SK-N-SH treated with all-trans-retinoic acid at 6 μM for 48 hours (cell line): ENCODE results near the gene INO80C.

ENCODE experiments used
- ATAC-seq: fragments of 200-7000 bp; cut with Tn5 transposase; 3 replicates; pipeline ENCODE4 v1.9.1; 2020; ENCODE audit warnings: mild to moderate bottlenecking, moderate library complexity
- ARNTL ChIP-seq: fragments of 450-650 bp; formaldehyde crosslinking; IDR thresholded peaks from 2 replicates; pipeline ENCODE4 v1.5.0; 2020; ENCODE audit warnings: low read depth, mild to moderate bottlenecking, moderate library complexity, borderline replicate concordance
- BACH2 ChIP-seq: fragments of 250-450 bp; sonication (Bioruptor Pico); IDR thresholded peaks from 2 replicates; pipeline ENCODE4 v1.9.0; 2021; ENCODE audit warnings: mild to moderate bottlenecking, borderline replicate concordance
- CREB5 ChIP-seq: fragments of 250-450 bp; sonication (Bioruptor Pico); IDR thresholded peaks from 2 replicates; pipeline ENCODE4 v1.5.1; 2020; ENCODE audit warnings: low read depth, mild to moderate bottlenecking, moderate library complexity
- CSDC2 ChIP-seq: fragments of 250-450 bp; sonication (Bioruptor Pico); IDR thresholded peaks from 2 replicates; pipeline ENCODE4 v1.5.0; 2020; ENCODE audit warnings: mild to moderate bottlenecking, moderate library complexity
- CSRNP3 ChIP-seq: fragments of 250-450 bp; sonication (Bioruptor Pico); IDR thresholded peaks from 2 replicates; pipeline ENCODE4 v1.5.1; 2021; ENCODE audit warnings: mild to moderate bottlenecking, moderate library complexity
- ESRRG ChIP-seq: fragments of 250-450 bp; sonication (Bioruptor Pico); IDR thresholded peaks from 2 replicates; pipeline ENCODE4 v1.6.1; 2021; ENCODE audit warnings: mild to moderate bottlenecking
- GLIS3 ChIP-seq: fragments of 250-450 bp; sonication (Bioruptor Pico); IDR thresholded peaks from 2 replicates; pipeline ENCODE4 v1.5.0; 2020; ENCODE audit warnings: mild to moderate bottlenecking, moderate library complexity
- OSR1 ChIP-seq: fragments of 250-450 bp; sonication (Bioruptor Pico); IDR thresholded peaks from 2 replicates; pipeline ENCODE4 v1.8.0; 2022; ENCODE audit warnings: moderate library complexity, mild to moderate bottlenecking, inconsistent platforms
- PATZ1 ChIP-seq: fragments of 250-450 bp; sonication (Bioruptor Pico); IDR thresholded peaks from 2 replicates; pipeline ENCODE4 v1.8.0; 2020; ENCODE audit warnings: mild to moderate bottlenecking, moderate library complexity, borderline replicate concordance
- PPARA ChIP-seq: fragments of 250-450 bp; sonication (Bioruptor Pico); IDR thresholded peaks from 2 replicates; pipeline ENCODE4 v1.5.0; 2020; ENCODE audit warnings: mild to moderate bottlenecking, borderline replicate concordance
- RARB ChIP-seq: fragments of 250-450 bp; sonication (Bioruptor Pico); IDR thresholded peaks from 2 replicates; pipeline ENCODE4 v1.8.0; 2021; ENCODE audit warnings: mild to moderate bottlenecking, moderate library complexity
- SNAI2 ChIP-seq: fragments of 250-450 bp; sonication (Bioruptor Pico); IDR thresholded peaks from 2 replicates; pipeline ENCODE4 v1.5.0; 2020; ENCODE audit warnings: mild to moderate bottlenecking, moderate library complexity
- TCF4 ChIP-seq: fragments of 250-450 bp; sonication (Bioruptor Pico); IDR thresholded peaks from 2 replicates; pipeline ENCODE4 v1.8.0; 2021; ENCODE audit warnings: mild to moderate bottlenecking, moderate library complexity, borderline replicate concordance
- TOX ChIP-seq: fragments of 250-450 bp; sonication (Bioruptor Pico); IDR thresholded peaks from 2 replicates; pipeline ENCODE4 v1.8.0; 2021; ENCODE audit warnings: mild to moderate bottlenecking, moderate library complexity, borderline replicate concordance
- ZC3H10 ChIP-seq: fragments of 250-450 bp; sonication (Bioruptor Pico); IDR thresholded peaks from 2 replicates; pipeline ENCODE4 v1.5.1; 2021; ENCODE audit warnings: mild to moderate bottlenecking, moderate library complexity
- ZFP3 ChIP-seq: fragments of 250-450 bp; sonication (Bioruptor Pico); IDR thresholded peaks from 2 replicates; pipeline ENCODE4 v1.5.0; 2020; ENCODE audit warnings: mild to moderate bottlenecking, moderate library complexity
- ZFP30 ChIP-seq: fragments of 450-650 bp; formaldehyde crosslinking; IDR thresholded peaks from 2 replicates; pipeline ENCODE4 v1.5.0; 2022; ENCODE audit warnings: mild to moderate bottlenecking, moderate library complexity
- ZNF565 ChIP-seq: fragments of 450-650 bp; formaldehyde crosslinking; conservative IDR thresholded peaks from 2 replicates; pipeline ENCODE4 v1.5.0; 2020; ENCODE audit warnings: low read depth, mild to moderate bottlenecking, moderate library complexity
- ZNF70 ChIP-seq: fragments of 450-650 bp; formaldehyde crosslinking; IDR thresholded peaks from 2 replicates; pipeline ENCODE4 v1.5.0; 2020; ENCODE audit warnings: mild to moderate bottlenecking, moderate library complexity
- ZNF8 ChIP-seq: fragments of 450-650 bp; formaldehyde crosslinking; IDR thresholded peaks from 2 replicates; pipeline ENCODE4 v1.5.0; 2020; ENCODE audit warnings: mild to moderate bottlenecking, moderate library complexity
- TF ChIP-seq, protein P1 (sequence below): fragments of 250-450 bp; sonication (Bioruptor Pico); IDR thresholded peaks from 2 replicates; pipeline ENCODE4 v1.5.0; 2020; ENCODE audit warnings: mild to moderate bottlenecking, moderate library complexity
- TF ChIP-seq, protein P2 (sequence below): fragments of 250-450 bp; sonication (Bioruptor Pico); IDR thresholded peaks from 2 replicates; pipeline ENCODE4 v1.8.0; 2021; ENCODE audit warnings: low read depth, mild to moderate bottlenecking, moderate library complexity, borderline replicate concordance

Gene INO80C

DNA sequence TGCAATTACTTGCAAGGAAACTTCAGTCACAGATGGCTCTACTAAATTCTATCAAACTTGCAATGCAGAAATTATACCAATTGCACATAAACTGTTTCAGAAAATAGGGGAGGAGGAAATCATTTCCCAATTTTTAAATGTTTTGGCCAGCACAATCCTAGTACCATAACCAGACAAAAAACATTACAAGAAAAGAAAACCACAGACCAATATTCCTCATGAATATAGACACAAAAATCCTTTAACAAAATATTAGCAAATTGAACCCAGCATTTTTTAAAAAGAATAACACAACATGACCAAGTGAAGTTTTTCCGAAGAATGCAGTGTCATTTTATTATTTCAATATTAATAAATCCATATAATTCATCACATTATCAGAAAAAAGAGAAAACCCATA, 45.8 kb downstream of the INO80C start (continued):
- TF ChIP-seq, protein P1, sequence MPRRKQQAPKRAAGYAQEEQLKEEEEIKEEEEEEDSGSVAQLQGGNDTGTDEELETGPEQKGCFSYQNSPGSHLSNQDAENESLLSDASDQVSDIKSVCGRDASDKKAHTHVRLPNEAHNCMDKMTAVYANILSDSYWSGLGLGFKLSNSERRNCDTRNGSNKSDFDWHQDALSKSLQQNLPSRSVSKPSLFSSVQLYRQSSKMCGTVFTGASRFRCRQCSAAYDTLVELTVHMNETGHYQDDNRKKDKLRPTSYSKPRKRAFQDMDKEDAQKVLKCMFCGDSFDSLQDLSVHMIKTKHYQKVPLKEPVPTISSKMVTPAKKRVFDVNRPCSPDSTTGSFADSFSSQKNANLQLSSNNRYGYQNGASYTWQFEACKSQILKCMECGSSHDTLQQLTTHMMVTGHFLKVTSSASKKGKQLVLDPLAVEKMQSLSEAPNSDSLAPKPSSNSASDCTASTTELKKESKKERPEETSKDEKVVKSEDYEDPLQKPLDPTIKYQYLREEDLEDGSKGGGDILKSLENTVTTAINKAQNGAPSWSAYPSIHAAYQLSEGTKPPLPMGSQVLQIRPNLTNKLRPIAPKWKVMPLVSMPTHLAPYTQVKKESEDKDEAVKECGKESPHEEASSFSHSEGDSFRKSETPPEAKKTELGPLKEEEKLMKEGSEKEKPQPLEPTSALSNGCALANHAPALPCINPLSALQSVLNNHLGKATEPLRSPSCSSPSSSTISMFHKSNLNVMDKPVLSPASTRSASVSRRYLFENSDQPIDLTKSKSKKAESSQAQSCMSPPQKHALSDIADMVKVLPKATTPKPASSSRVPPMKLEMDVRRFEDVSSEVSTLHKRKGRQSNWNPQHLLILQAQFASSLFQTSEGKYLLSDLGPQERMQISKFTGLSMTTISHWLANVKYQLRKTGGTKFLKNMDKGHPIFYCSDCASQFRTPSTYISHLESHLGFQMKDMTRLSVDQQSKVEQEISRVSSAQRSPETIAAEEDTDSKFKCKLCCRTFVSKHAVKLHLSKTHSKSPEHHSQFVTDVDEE (CRISPR knock-in tag): no peak
- TF ChIP-seq TOX (CRISPR knock-in tag) (no peak), ZNF70 (CRISPR knock-in tag) (no peak), GLIS3 (CRISPR knock-in tag) (no peak), ZNF565 (CRISPR knock-in tag) (no peak), PPARA (CRISPR knock-in tag) (no peak), CSRNP3 (no peak), ARNTL (CRISPR knock-in tag) (no peak), SNAI2 (CRISPR knock-in tag) (no peak), ZFP3 (CRISPR knock-in tag) (no peak), OSR1 (CRISPR knock-in tag) (no peak)
- TF ChIP-seq, protein P2, sequence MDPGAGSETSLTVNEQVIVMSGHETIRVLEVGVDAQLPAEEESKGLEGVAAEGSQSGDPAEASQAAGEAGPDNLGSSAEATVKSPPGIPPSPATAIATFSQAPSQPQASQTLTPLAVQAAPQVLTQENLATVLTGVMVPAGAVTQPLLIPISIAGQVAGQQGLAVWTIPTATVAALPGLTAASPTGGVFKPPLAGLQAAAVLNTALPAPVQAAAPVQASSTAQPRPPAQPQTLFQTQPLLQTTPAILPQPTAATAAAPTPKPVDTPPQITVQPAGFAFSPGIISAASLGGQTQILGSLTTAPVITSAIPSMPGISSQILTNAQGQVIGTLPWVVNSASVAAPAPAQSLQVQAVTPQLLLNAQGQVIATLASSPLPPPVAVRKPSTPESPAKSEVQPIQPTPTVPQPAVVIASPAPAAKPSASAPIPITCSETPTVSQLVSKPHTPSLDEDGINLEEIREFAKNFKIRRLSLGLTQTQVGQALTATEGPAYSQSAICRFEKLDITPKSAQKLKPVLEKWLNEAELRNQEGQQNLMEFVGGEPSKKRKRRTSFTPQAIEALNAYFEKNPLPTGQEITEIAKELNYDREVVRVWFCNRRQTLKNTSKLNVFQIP (CRISPR knock-in tag): no peak

GRCh38 chr18:35451032-35451431, 46.7 kb downstream of the INO80C start:
- no peak for TF ChIP-seq CREB5 (CRISPR knock-in tag)
- no peak for TF ChIP-seq ZNF8 (CRISPR knock-in tag)
- TF ChIP-seq, protein P1 (CRISPR knock-in tag): no peak
- TF ChIP-seq ZC3H10 (CRISPR knock-in tag): no peak
- TF ChIP-seq ZFP30: no peak
- TF ChIP-seq ZFP3 (CRISPR knock-in tag): no peak
- no peak for TF ChIP-seq ESRRG (CRISPR knock-in tag)
- no peak for TF ChIP-seq SNAI2 (CRISPR knock-in tag)
- TF ChIP-seq PATZ1 (CRISPR knock-in tag): no peak
- TF ChIP-seq BACH2 (CRISPR knock-in tag): no peak
- TF ChIP-seq TOX (CRISPR knock-in tag): no peak
- TF ChIP-seq PPARA (CRISPR knock-in tag): no peak
- no peak for TF ChIP-seq ARNTL (CRISPR knock-in tag)
- no peak for TF ChIP-seq CSDC2
- TF ChIP-seq TCF4 (CRISPR knock-in tag): no peak
- TF ChIP-seq RARB: no peak
- TF ChIP-seq ZNF565 (CRISPR knock-in tag): no peak
- TF ChIP-seq OSR1 (CRISPR knock-in tag): no peak
- no peak for ATAC-seq
